Transverse colon (tissue), 4 donors: ENCODE results near the gene SPRR3. TPM values are rescaled to one million over a fixed set of nuclear protein-coding genes. Genes with fewer than 3 reads are reported as not detected.
"Not testable (repeated sequence)": the region's sequence is repeated elsewhere in the genome, so short reads cannot be mapped to it uniquely, and the experiment has no call there.

ENCODE experiments used
- DNase-seq: peaks from one replicate; pipeline ENCODE4 v3.0.0-alpha.2; 2019
- H3K27ac ChIP-seq, 4 donors: fragments of 200-600 bp; sonication (generic); 2 replicates each; pipeline ENCODE4 v1.5.1; 2016 to 2018; ENCODE audit warnings: inconsistent platforms in 4 of 4
- H3K27me3 ChIP-seq: fragments of 200-600 bp; sonication (generic); 2 replicates; pipeline ENCODE4 v1.5.1; 2017; ENCODE audit warnings: inconsistent platforms
- H3K36me3 ChIP-seq, 4 donors: fragments of 200-600 bp; sonication (generic); 2 replicates each; pipeline ENCODE4 v1.5.1; 2017 to 2019; ENCODE audit warnings: inconsistent platforms in 4 of 4
- H3K4me1 ChIP-seq, 4 donors: fragments of 200-600 bp; sonication (generic); 2 replicates each; pipeline ENCODE4 v1.5.1; 2017 to 2020; ENCODE audit warnings: inconsistent platforms in 4 of 4
- H3K4me3 ChIP-seq, 4 donors: fragments of 200-600 bp; sonication (generic); 1 replicate in 1 of 4; 2 replicates in 3 of 4; pipeline versions ENCODE4 v1.5.1 to v1.6.1; 2017 to 2019; ENCODE audit warnings: inconsistent platforms in 4 of 4
- H3K9me3 ChIP-seq, 2 donors: fragments of 200-600 bp; sonication (generic); 2 replicates each; pipeline ENCODE4 v1.5.1; 2017 to 2019; ENCODE audit warnings: inconsistent platforms in 2 of 2
- CTCF ChIP-seq, 5 experiments: fragments of 200-600 bp in 3 of 5; fragments of 450-650 bp in 2 of 5; sonication (generic) in 3 of 5; IDR thresholded peaks; 1 replicate in 2 of 5; 2 replicates in 3 of 5; pipeline ENCODE4 v1.5.1; 2016 to 2017; ENCODE audit warnings: antibody characterized with exemption in 5 of 5, inconsistent platforms in 3 of 5, mild to moderate bottlenecking in 2 of 5, moderate library complexity in 1 of 5
- EP300 ChIP-seq: sonication (generic); formaldehyde crosslinking; IDR thresholded peaks from one replicate; pipeline ENCODE4 v1.6.1; 2017; ENCODE audit warnings: antibody characterized with exemption, low read depth
- POLR2A ChIP-seq: fragments of 450-650 bp; IDR thresholded peaks from one replicate; pipeline ENCODE4 v1.6.1; 2016; ENCODE audit warnings: antibody characterized with exemption, mild to moderate bottlenecking, moderate library complexity
- POLR2AphosphoS5 ChIP-seq, 3 donors: sonication (generic); formaldehyde crosslinking; IDR thresholded peaks; one replicate each; pipeline ENCODE4 v1.6.1; 2016; ENCODE audit warnings: antibody characterized with exemption in 3 of 3
- WGBS, 2 donors: methylation state at CpG; one replicate each; pipeline ENCODE4 v1.1.5; 2018; ENCODE audit warnings: low coverage in 1 of 2; 5-methylcytosine and 5-hydroxymethylcytosine counted together
- in situ Hi-C, 4 donors: fragments of 200-750 bp; cut with MboI; loops; one replicate each; pipeline versions ENCODE4 v1.15.0 to v1.15.1; 2017; ENCODE audit warnings: low sequenced_read_pairs in 3 of 4, low pct_ligation_motif_present in 1 of 4, low pct_unique_long_range_greater_than_20kb in 1 of 4
- intact Hi-C: fragments of 100-400 bp; cut with DNase I; formaldehyde crosslinking; loops from one replicate; pipeline ENCODE4 v1.15.1; 2023; ENCODE audit warnings: low total_unique reads
- total RNA-seq, 4 donors: library from RNA; depleted of rRNA; stranded (reverse); fragments of >200 nt; gene quantifications; one replicate each; pipeline ENCODE4 v1.1.0, GENCODE V29; 2016

Gene SPRR3
- total RNA-seq, 4 donors from 2014 or later = not detected

GRCh38 chr1:153000294-153000693, 1.3 kb upstream of the SPRR3 start:
- in situ Hi-C loops = no loop called here
- no peak for DNase-seq
- TF ChIP-seq POLR2A (no peak), CTCF (IDR thresholded peaks at IDR 0.05) (no peak), EP300 (no peak), POLR2AphosphoS5 (IDR thresholded peaks at IDR 0.05) (no peak)
- intact Hi-C loops = no loop called here
- Histone ChIP-seq H3K27ac (no peak overlapping the region), H3K27me3 (no peaks in the 10 kb centered on the region), H3K4me1 (no peaks in the 10 kb centered on the region), H3K9me3 (no peaks in the 10 kb centered on the region), H3K4me3 (no peak overlapping the region), H3K36me3 (no peaks in the 10 kb centered on the region)
- WGBS, 2 donors = 81% methylated on average over 1 of the region's 1 CpG; no CpG with 5 or more reads in 1 of the 2 donors

GRCh38 chr1:153011235-153011758, 9.7 kb downstream of the SPRR3 start:
- H3K36me3 ChIP-seq, H3K27me3 ChIP-seq, H3K27ac ChIP-seq, in situ Hi-C loops, DNase-seq, H3K4me3 ChIP-seq, H3K4me1 ChIP-seq, H3K9me3 ChIP-seq, intact Hi-C loops: not testable (repeated sequence)
- WGBS, 2 donors = 82% methylated on average over 8 of the region's 8 CpGs; no CpG with 5 or more reads in 1 of the 2 donors

GRCh38 chr1:153021829-153022228, 20.3 kb downstream of the SPRR3 start:
- H3K27me3 ChIP-seq, H3K4me1 ChIP-seq, H3K4me3 ChIP-seq, in situ Hi-C loops, DNase-seq, H3K27ac ChIP-seq, intact Hi-C loops, H3K36me3 ChIP-seq, H3K9me3 ChIP-seq: not testable (repeated sequence)
- WGBS, 2 donors = 17 to 45% methylated on average over 2 of the region's 2 CpGs

- DNase-seq, H3K27ac ChIP-seq, H3K36me3 ChIP-seq, H3K9me3 ChIP-seq, in situ Hi-C loops, H3K4me1 ChIP-seq, H3K4me3 ChIP-seq, intact Hi-C loops, H3K27me3 ChIP-seq: not testable (repeated sequence)
- WGBS, 2 donors = 62 to 68% methylated on average over 6 to 9 of the region's 9 CpGs
These were observed 20.8 kb downstream of the SPRR3 start for GRCh38 chr1:153022340-153022739.

DNA sequence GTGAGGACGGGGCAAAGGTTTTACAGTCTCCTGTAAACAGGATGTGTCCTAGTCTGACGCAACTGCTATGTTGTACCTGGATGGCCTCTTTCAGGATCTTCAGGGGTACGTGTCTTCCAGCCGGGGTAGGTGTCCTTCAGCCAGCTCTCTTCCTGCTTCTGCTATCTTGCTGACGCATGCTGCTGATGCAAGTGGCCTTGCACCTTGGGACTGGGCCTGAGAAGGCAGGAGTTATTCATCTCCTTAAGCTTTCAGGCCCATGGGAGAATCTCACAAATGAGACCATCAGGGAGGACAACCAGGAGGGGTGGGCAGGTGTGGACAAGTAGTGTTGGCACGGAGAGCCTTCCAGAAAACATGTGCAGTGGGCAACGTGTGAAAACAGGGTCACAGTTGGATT, 21.6 kb downstream of the SPRR3 start:
- Histone ChIP-seq H3K27ac (no peak overlapping the region), H3K27me3 (no peaks in the 10 kb centered on the region), H3K36me3 (no peaks in the 10 kb centered on the region), H3K4me3 (no peak overlapping the region), H3K4me1 (no peaks in the 10 kb centered on the region), H3K9me3 (no peaks in the 10 kb centered on the region)
- DNase-seq = no peak
- in situ Hi-C loops = no loop called here
- intact Hi-C loops = no loop called here
- 90 to 92% methylated on average over 2 to 7 of the region's 7 CpGs for WGBS, 2 donors
- TF ChIP-seq EP300 (no peak), POLR2A (no peak), POLR2AphosphoS5 (IDR thresholded peaks at IDR 0.05) (no peak), CTCF (IDR thresholded peaks at IDR 0.05) (no peak)

- H3K27ac ChIP-seq = no peak overlapping the region
- no peaks in the 10 kb centered on the region for H3K9me3 ChIP-seq
- no peak for DNase-seq
- 78 to 85% methylated on average over 1 of the region's 1 CpG for WGBS, 2 donors
- H3K4me1 ChIP-seq = no peaks in the 10 kb centered on the region
- no peaks in the 10 kb centered on the region for H3K36me3 ChIP-seq
- in situ Hi-C loops = no loop called here
- no peak overlapping the region for H3K4me3 ChIP-seq
- TF ChIP-seq EP300 (no peak), CTCF (IDR thresholded peaks at IDR 0.05) (no peak), POLR2AphosphoS5 (IDR thresholded peaks at IDR 0.05) (no peak), POLR2A (no peak)
- intact Hi-C loops = no loop called here
- H3K27me3 ChIP-seq = no peaks in the 10 kb centered on the region
These were observed 22.9 kb downstream of the SPRR3 start for GRCh38 chr1:153024413-153024812.
